Calu3 (cell line): ENCODE data around the gene SLC37A3. TPM values are rescaled to one million over a fixed set of nuclear protein-coding genes. Genes with fewer than 3 reads are reported as not detected.

ENCODE experiments used
- BruUV-seq: library from RNA; stranded (reverse); fragments of 400-500 nt; replicated peaks from 2 replicates; lab custom pipeline; 2021; lab: Mats Ljungman, UMichigan
- CTCF ChIA-PET: fragments of 300-600 bp; sonication (Branson Sonifier 250); formaldehyde crosslinking; loops from one replicate; lab custom pipeline; 2022; ENCODE audit warnings: antibody characterized with exemption; lab: Charles Lee
- DNase-seq: peaks from one replicate; pipeline ENCODE4 v3.0.0; 2022
- H3K27ac Mint-ChIP-seq: one replicate; pipeline ENCODE4 v1.8.0; 2022; ENCODE audit warnings: mixed read lengths; ENCODE audit not compliant: unreplicated experiment
- H3K27me3 Mint-ChIP-seq: one replicate; pipeline ENCODE4 v1.8.0; 2022; ENCODE audit warnings: mixed read lengths; ENCODE audit not compliant: unreplicated experiment
- H3K36me3 Mint-ChIP-seq: one replicate; pipeline ENCODE4 v1.8.0; 2022; ENCODE audit warnings: mild to moderate bottlenecking, moderate library complexity, mixed read lengths; ENCODE audit not compliant: insufficient read depth, unreplicated experiment
- H3K4me1 Mint-ChIP-seq: one replicate; pipeline ENCODE4 v1.8.0; 2022; ENCODE audit warnings: mild to moderate bottlenecking, low read depth, mixed read lengths; ENCODE audit not compliant: unreplicated experiment
- H3K4me3 Mint-ChIP-seq: one replicate; pipeline ENCODE4 v1.8.0; 2022; ENCODE audit warnings: mild to moderate bottlenecking, low read depth, moderate library complexity, mixed read lengths; ENCODE audit not compliant: unreplicated experiment
- H3K9me3 Mint-ChIP-seq: one replicate; pipeline ENCODE4 v1.8.0; 2022; ENCODE audit warnings: low read depth, mixed read lengths; ENCODE audit not compliant: unreplicated experiment
- CTCF ChIP-seq: fragments of 200-600 bp; IDR thresholded peaks from one replicate; pipeline ENCODE4 v1.8.0; 2022; ENCODE audit warnings: antibody characterized with exemption; ENCODE audit not compliant: unreplicated experiment
- intact Hi-C: fragments of 100-400 bp; cut with micrococcal nuclease; formaldehyde crosslinking; loops from one replicate; pipeline ENCODE4 v1.10.0; 2022; ENCODE audit not compliant: unreplicated experiment
- total RNA-seq: library from RNA; stranded (reverse); gene quantifications from 2 replicates; pipeline ENCODE4 v1.2.3, GENCODE V29; 2022

The SLC37A3 gene
- total RNA-seq, 1 experiment from 2014 or later: 65.2 TPM

GRCh38 chr7:140400381-140400780 lies 2.1 kb upstream of the SLC37A3 start:
- Mint-ChIP-seq H3K9me3 (no peaks in the 10 kb centered on the region), H3K4me3 (no peak overlapping the region), H3K27me3 (no peaks in the 10 kb centered on the region), H3K27ac (no peak overlapping the region), H3K36me3 (peaks cover 30% of the 10 kb centered on the region), H3K4me1 (peaks cover 32% of the 10 kb centered on the region)
- CTCF ChIA-PET: no interaction called here
- DNase-seq: no peak
- TF ChIP-seq CTCF: no peak
- intact Hi-C loops: no loop called here
- BruUV-seq: no TSS peak

- Mint-ChIP-seq H3K27me3 (no peaks in the 10 kb centered on the region), H3K4me1 (peaks cover 21% of the 10 kb centered on the region), H3K27ac (peak overlapping the region; percentile 51), H3K4me3 (peak overlapping the region; percentile 79), H3K9me3 (no peaks in the 10 kb centered on the region), H3K36me3 (peaks cover 20% of the 10 kb centered on the region)
- DNase-seq: no peak
- CTCF ChIA-PET: interaction anchor here (0.5 to 0.7 kb wide), 3 partner anchors 14 to 135 kb away, joined by 6 to 8 read pairs (median 6); no protein-coding TSS in a partner anchor
- intact Hi-C loops: no loop called here
- no TSS peak for BruUV-seq
- no peak for TF ChIP-seq CTCF
Observed at GRCh38 chr7:140398821-140399220, 491 bp upstream of the SLC37A3 start.

GRCh38 chr7:140393756-140394306 lies 4.5 kb downstream of the SLC37A3 start:
- no peak for DNase-seq
- Mint-ChIP-seq H3K4me3 (no peak overlapping the region), H3K36me3 (peaks cover 24% of the 10 kb centered on the region), H3K27me3 (no peaks in the 10 kb centered on the region), H3K27ac (no peak overlapping the region), H3K4me1 (peaks cover 10% of the 10 kb centered on the region), H3K9me3 (no peaks in the 10 kb centered on the region)
- CTCF ChIA-PET: no interaction called here
- intact Hi-C loops: no loop called here
- no TSS peak for BruUV-seq
- no peak for TF ChIP-seq CTCF

- no peaks in the 10 kb centered on the region for H3K27me3 Mint-ChIP-seq
- CTCF ChIA-PET: no interaction called here
- no peak overlapping the region for H3K27ac Mint-ChIP-seq
- no peak for DNase-seq
- no TSS peak for BruUV-seq
- no peaks in the 10 kb centered on the region for H3K9me3 Mint-ChIP-seq
- no peak overlapping the region for H3K4me3 Mint-ChIP-seq
- TF ChIP-seq CTCF: no peak
- intact Hi-C loops: no loop called here
- H3K36me3 Mint-ChIP-seq: peaks cover 12% of the 10 kb centered on the region
- peaks cover 8% of the 10 kb centered on the region for H3K4me1 Mint-ChIP-seq
Observed at GRCh38 chr7:140391634-140392033, 6.7 kb downstream of the SLC37A3 start.
